Kidney glomerular epithelial cell (primary cell): ENCODE data around the gene CX3CR1.
A peak's percentile ranks its signal among the peaks of the same experiment; 100 is the strongest.
"Not testable (repeated sequence)": the region's sequence is repeated elsewhere in the genome, so short reads cannot be mapped to it uniquely, and the experiment has no call there.

ENCODE experiments used
- DNase-seq: peaks from one replicate; lab custom pipeline; 2025; lab: John Stamatoyannopoulos, UW

The CX3CR1 gene, protein sequence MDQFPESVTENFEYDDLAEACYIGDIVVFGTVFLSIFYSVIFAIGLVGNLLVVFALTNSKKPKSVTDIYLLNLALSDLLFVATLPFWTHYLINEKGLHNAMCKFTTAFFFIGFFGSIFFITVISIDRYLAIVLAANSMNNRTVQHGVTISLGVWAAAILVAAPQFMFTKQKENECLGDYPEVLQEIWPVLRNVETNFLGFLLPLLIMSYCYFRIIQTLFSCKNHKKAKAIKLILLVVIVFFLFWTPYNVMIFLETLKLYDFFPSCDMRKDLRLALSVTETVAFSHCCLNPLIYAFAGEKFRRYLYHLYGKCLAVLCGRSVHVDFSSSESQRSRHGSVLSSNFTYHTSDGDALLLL

DNA sequence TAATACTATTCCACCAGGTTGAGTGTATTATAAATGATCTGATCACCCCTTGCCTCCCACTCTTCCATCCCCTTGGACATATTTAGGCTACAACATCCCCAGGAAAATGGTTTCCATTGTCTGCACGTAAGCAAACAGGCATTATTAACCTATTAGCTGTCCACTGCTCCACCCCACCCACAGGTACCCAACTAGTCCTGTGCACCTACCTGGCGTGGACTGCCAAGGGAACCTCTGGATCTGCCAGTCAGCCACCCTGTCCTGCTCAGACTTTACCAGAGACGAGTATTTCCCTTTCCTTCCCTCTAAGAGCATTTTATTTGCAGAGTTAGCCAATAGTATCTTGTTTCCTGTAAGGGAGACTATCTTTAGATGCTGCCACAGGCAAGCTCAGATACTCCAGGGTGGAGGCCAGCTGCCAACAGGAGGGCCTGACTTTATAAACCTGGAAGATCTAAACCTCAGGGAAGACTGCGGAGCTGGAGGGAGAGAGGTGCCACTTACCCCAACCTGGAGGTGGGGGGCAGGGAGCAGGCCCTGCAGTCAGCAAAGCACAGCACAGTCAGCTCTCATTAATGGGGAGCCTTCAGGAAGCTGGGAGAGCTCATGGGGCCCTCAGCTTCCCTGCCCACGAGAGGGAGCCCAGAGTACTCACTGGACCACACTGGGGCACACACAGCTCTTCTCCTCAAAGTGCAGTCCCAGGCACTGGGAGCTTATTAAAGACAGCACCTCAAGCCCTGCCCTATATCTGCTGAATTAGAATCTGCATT lies at the start of gene CX3CR1:
CX3CR1 (minus strand) TSS at position 292 of the 773 bp plus-strand sequence. CDS start 13,527 bp downstream, outside the sequence.
- no peak for DNase-seq

GRCh38 chr3:39329493-39329892 lies 49.7 kb upstream of the CX3CR1 start, which contains the start of gene CCR8:
CCR8 (plus strand) TSS chr3:39329709; CDS start chr3:39332332, 2,623 bp downstream.
- DNase-seq, result no peak

GRCh38 chr3:39327746-39328349 lies 48.0 kb upstream of the CX3CR1 start:
- DNase-seq, result no peak

- DNase-seq, result no peak
These were observed 47.4 kb upstream of the CX3CR1 start for GRCh38 chr3:39327053-39327745.

DNA sequence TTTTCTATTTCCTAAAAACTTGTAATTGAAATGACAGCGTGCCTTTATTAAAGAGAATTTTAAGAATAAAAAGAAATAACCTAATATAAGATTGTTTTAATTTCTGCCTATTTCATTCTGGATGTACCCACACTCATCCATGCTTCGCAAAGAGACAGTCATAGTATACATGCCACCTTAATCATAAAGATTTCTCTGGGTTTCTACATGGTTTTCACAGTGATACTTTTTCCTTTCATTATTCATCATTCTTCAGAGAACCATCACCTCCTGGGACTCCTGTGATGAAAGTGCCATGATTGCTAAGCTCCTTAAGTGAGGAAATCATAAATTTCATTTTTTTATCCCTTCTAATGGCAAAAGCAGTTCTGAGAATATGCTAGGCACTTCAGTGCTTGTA lies 45.4 kb upstream of the CX3CR1 start:
- no peak for DNase-seq

GRCh38 chr3:39323494-39323893 lies 43.7 kb upstream of the CX3CR1 start:
- no peak for DNase-seq

DNA sequence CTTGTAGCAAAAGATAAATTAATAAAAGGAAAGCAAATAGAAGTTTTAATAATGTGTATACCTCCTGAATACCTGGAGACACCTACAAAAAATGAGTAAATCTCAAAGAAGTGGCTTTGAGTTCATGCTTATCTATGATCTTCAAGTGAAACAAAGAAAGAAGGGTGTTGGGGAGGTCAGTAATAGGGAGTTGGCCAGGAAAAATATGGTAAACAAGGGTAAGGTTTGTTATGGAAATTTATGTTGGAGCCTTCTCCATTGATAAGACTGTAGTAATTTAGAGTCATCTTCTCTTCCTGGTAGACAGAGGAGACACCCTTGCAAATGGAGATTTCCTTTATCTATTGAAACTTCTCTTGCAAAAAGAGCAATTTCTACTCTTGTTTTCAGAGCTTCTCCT lies 43.1 kb upstream of the CX3CR1 start:
- no peak for DNase-seq

DNA sequence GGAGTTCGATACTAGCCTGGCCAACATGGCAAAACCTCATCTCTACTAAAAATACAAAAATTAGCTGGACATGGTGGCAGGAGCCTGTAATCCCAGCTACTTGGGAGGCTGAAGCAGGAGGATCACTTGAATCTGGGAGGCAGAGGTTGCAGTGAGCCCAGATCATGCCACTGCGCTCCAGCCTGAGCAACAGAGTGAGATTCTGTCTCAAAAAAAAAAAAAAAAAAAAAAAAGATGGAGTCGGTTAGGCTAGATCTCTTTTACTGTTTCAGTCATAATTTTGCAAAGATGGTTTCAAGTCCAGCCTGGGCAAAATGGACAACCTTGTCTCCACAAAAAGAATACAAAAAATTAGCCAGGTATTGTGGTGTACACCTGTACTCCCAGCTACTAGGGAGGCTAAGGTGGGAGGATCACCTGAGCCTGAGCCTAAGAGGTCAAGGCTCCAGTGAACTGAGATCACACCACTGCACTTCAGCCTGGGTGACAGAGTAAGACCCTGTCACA lies 42.4 kb upstream of the CX3CR1 start:
- DNase-seq, result not testable (repeated sequence)

DNA sequence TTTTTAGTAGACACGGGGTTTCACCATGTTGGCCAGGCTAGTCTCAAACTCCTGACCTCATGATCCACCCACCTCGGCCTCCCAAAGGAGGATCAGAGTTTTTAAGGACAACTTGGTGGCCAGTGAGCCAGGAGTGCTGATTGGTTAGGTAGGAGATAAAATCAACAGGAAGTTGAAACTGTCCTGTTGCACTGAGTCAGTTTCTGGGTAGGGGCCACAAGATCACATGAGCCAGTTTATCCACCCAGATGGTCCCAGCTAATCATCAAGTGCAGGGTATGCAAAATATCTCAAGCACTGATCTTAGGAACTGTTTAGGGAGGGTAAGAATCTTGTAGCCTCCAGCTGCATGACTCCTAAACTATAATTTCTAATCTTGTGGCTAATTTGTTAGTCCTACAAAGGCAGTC lies 41.7 kb upstream of the CX3CR1 start:
- not testable (repeated sequence) for DNase-seq

DNA sequence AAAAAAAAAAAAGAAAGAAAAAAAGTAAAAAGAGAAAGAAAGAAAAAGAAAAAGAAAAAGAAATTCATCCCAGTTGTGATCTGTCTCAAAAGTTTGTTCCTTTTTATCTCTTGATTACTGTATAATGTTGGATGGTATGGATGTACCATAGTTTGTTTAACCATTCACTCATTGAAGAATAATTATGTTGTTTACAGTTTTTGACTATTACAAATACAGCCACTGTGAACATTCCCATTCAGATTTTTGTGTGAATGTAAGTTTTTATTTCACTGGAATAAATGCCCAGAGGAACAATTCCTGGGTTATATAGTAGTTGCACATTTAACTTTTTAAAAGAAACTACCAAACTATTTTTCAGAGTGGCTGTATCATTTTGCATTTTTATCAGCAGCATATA lies 39.4 kb upstream of the CX3CR1 start:
- DNase-seq, result no peak

- no peak for DNase-seq
These were observed 38.5 kb upstream of the CX3CR1 start for GRCh38 chr3:39318301-39318700.

DNA sequence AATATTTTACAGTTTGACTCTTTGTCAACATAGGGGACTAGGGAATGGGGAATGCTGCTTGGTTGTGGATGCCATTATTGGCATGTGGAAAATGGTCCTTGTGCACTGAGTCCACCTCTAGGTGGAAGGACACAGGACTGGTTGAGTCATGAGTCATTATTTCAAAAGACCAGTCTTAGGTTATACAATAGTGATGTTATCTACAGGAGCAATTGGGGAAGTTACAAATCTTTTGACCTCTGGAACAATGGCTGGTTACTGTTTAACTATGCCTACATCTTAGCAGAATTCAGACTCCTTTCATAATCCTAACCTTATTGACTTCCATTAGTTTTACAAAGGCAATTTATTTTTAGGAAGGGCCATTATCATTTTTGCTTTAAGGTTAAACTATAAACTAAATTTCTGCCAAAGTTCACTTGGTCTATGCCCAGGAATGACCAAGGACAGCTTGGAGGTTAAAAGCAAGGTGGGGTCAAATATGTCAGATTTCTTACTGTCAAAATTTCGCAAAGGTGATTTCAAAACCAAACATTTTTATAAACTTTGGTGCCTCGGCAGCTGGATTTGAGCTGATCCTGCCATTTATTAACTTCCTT lies 37.8 kb upstream of the CX3CR1 start:
- DNase-seq, result peak; percentile 38

GRCh38 chr3:39315420-39315819 lies 35.6 kb upstream of the CX3CR1 start:
- no peak for DNase-seq

DNA sequence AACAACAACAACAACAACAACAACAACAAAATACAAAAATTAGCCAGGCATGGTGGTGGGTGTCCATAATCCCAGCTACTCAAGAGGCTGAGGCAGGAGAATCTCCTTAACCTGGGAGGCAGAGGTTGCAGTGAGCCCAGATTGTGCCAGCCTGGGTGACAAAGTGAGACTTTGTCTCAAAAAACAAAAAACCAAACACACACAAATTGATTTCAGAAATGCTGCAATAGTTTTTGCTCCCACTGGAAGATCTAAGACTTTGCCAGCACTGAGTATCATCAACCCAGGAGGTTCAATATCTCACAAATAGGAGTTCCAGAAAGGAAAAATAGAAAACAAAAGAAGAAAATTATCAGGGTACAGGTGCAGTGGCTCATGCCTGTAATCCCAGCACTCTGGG lies 33.5 kb upstream of the CX3CR1 start:
- no peak for DNase-seq

DNA sequence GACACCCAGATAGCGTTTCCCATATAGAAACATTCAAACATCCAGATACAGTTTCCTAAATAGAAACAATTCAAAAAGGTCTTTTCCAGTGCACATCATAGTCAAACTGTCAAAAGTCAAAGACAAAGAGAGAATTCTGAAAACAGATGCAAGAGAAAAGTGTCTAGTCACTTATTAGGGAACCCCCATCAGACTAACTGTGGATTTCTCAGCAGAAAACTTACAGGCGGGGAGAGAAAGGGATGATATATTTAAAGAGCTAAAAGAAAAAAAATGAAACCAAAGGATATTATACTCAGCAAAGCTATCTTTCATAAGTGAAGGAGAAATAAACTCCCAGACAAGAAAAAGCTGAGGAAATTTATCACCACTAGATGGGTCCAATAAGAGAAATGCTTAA lies 22.3 kb upstream of the CX3CR1 start:
- no peak for DNase-seq

DNA sequence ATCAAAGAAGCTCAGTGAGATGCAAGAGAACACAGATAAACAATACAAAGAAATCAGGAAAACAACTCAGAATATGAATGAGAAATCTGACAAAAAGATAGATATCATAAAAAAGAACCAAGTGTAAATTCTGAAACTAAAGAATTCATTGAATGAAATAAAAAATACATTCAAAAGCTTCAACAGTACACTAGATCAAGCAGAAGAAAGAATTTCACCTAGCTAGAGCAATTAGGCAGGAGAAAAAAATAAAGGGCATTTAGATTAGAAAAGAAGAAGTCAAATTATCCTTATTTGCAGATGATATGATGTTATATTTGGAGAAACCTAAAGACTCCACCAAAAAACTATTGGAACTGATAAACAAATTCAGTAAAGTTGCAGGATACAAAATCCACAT lies 19.4 kb upstream of the CX3CR1 start:
- DNase-seq, result no peak

DNA sequence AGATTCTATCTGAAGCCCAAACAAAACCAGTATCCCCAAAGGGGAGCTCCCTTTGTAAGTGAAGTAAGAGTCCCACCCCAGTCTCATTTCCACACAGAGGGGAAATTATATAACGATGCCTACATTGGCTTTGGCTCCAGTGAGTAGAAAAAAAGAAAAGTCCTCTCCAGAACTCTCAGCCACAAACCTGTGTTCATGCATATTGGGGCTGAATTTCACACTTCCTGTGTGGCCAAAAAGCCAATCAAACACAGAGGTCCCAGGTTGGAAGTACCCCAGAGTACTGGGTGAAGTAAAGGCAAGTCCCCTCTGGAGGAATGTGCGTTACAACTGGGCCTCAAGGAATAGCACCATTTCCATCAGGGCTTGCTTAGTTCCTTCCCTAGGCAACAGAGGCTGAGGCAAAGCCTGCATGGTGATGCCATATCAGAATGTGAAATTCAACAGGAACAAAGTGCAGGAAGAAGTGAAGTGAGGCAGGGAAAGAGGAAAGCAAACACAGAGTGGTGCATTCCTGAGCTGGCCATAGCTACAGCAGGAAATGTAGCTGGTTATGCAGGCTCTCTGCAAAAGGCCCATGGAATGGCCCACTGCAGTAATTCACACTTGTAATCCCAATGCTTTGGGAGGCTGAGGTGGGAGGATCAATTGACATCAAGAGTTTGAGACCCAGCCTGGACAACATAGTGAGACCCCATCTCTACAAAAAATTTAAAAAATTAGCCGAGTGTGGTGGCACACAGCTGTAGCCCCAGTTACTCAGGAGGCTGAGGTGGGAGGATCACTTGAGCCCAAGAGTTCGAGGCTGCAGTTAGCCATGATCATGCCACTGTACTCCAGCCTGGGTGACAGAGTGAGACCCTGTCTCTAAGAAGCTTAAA lies 16.6 kb upstream of the CX3CR1 start:
- DNase-seq, result no peak

GRCh38 chr3:39295184-39295775 lies 15.4 kb upstream of the CX3CR1 start:
- DNase-seq, result no peak

GRCh38 chr3:39294446-39295183 lies 14.8 kb upstream of the CX3CR1 start:
- DNase-seq, result no peak
